ENCODE results near the gene PHETA1. TPM values are rescaled to one million over a fixed set of nuclear protein-coding genes. Genes with fewer than 3 reads are reported as not detected.

PHETA1 gene
- total RNA-seq, 1 experiment from 2014 or later, result 10.6 TPM

GRCh38 chr12:111367661-111368221, 1.2 kb downstream of the PHETA1 start:
- Histone ChIP-seq H3K36me3 (ENCODE audit: control insufficient read depth in 1 of 2, insufficient read depth in 2 of 2, low read length in 2 of 2) (no peaks in the 10 kb centered on the region; a peak in 1 of 4 replicates), H3K27ac (ENCODE audit: low read depth, low read length) (no peak overlapping the region), H3K9me2 (ENCODE audit: insufficient read depth) (no peaks in the 10 kb centered on the region), H3K9me3 (ENCODE audit: control insufficient read depth in 1 of 2, insufficient read depth in 1 of 2, low read depth in 1 of 2, low read length in 2 of 2) (no peaks in the 10 kb centered on the region), H3K4me3 (replicated peaks in 1 of 2; ENCODE audit: low read depth in 1 of 2, low read length in 2 of 2) (peak overlapping the region; percentile 73 to 83), H3K9ac (ENCODE audit: low read length) (peak overlapping the region; percentile 72), H3K79me2 (ENCODE audit: insufficient read depth, low read length) (no peaks in the 10 kb centered on the region), H3K4me2 (ENCODE audit: low read length) (peak overlapping the region; percentile 81), H2AFZ (ENCODE audit: low read depth, low read length, poor library complexity, severe bottlenecking) (no peak overlapping the region), H4K20me1 (ENCODE audit: insufficient read depth) (no peaks in the 10 kb centered on the region), H3K4me1 (ENCODE audit: control insufficient read depth in 1 of 2, insufficient read depth in 2 of 2, low read length in 2 of 2) (peaks cover 4 to 31% of the 10 kb centered on the region in 2 experiments; a peak in 3 of 4 replicates), H3K27me3 (ENCODE audit: insufficient read depth, low read length) (no peaks in the 10 kb centered on the region)
- intact Hi-C loops (cut with micrococcal nuclease), result no loop called here
- TF ChIP-seq SRF (IDR thresholded peaks at IDR 0.05; ENCODE audit: low read depth), result no peak
- TF ChIP-seq CEBPB (IDR thresholded peaks at IDR 0.05; ENCODE audit: low read depth), result no peak
- no peak for TF ChIP-seq POLR2A (IDR thresholded peaks at IDR 0.05; ENCODE audit: borderline replicate concordance, extremely low read depth, insufficient read depth, insufficient read length)
- no peak for TF ChIP-seq SP1 (IDR thresholded peaks at IDR 0.05; ENCODE audit: low read depth)
- TF ChIP-seq, protein P1, sequence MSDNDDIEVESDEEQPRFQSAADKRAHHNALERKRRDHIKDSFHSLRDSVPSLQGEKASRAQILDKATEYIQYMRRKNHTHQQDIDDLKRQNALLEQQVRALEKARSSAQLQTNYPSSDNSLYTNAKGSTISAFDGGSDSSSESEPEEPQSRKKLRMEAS (IDR thresholded peaks at IDR 0.05), result no peak
- no peak for TF ChIP-seq TCF7L2 (IDR thresholded peaks at IDR 0.05; ENCODE audit: borderline replicate concordance, extremely low read depth, insufficient read depth, insufficient read length)
- no peak for TF ChIP-seq POLR2AphosphoS5 (IDR thresholded peaks at IDR 0.05; ENCODE audit: low read depth, low read length)
- no peak for TF ChIP-seq ZFX (IDR thresholded peaks at IDR 0.05)
- TF ChIP-seq ELF1 (IDR thresholded peaks at IDR 0.05; ENCODE audit: borderline replicate concordance, low read depth), result no peak
- TF ChIP-seq EZH2phosphoT487 (IDR thresholded peaks at IDR 0.05; ENCODE audit: borderline replicate concordance), result no peak
- no peak for TF ChIP-seq ZNF274 (IDR thresholded peaks at IDR 0.05; ENCODE audit: low read depth, low read length)
- TF ChIP-seq ATF3 (IDR thresholded peaks at IDR 0.05), result no peak
- TF ChIP-seq FOSL1 (IDR thresholded peaks at IDR 0.05; ENCODE audit: low read depth), result no peak
- DNase-seq (ENCODE audit: low read depth, low spot score), result no peak
- ChIA-PET CTCF (no interaction called here), POLR2A (no interaction called here), RAD21 (ENCODE audit: low non-redundant PET in 1 of 2, low total read pairs in 2 of 2, uncharacterized antibody in 2 of 2, unreplicated experiment in 2 of 2) (no interaction called here)
- no TSS peak for BruUV-seq (replicated peaks)
- ATAC-seq, result no peak

Data from HCT116 (cell line).